NCI-H1092 treated with DMSO at 0.1 percent for 48 hours (cell line): ENCODE data around the gene ANKRD44.

Experiments
- DNase-seq: peaks from one replicate; lab custom pipeline; 2025; lab: John Stamatoyannopoulos, UW

The ANKRD44 gene

DNA sequence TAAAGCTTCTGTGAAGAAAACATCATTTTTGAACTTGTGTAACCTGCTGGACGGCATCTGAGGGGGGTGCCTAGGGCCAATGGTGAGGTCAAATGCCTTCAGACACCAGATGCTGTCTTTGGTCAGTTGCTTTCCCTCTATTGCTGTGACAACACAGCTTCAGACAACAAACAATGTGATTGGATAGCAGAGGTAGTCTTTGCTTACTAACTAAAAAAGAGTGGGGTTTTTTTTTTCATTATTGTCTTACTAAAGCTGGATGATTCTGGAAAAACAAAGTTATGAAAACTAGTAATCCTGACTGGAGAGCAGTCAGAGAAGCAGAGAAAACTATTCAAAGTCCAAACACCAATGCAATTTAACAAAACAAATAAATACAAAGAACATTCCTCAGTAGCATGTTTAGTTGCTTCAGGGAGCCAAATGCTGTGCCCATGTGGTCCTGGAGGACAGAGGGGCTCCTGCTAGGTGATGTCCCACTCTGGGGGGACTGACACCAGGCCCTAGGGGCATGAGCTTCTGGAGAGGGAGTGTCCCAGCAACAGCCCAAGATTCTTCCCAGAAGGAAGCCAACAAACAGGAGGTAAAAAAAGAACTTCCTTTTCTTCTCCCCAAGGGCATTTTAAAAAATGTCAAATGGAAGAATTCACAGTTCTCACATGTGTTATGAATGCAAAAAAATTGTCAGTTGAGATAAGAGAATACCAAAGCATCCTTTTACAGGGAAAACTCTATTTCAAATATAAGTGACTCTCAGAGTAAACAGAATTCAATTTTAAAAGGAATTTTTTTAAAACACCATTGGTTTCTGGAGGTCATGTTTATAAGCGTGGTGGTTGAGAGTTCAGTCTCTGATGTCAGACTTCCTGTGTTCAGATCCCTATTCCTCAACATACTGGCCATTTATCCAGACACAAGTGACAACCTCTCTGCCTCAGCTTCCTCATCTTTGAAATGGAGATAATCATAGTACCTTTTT, 203.0 kb downstream of the ANKRD44 start:
- no peak for DNase-seq

- no peak for DNase-seq
Measured at GRCh38 chr2:197103363-197103762, 207.2 kb downstream of the ANKRD44 start.

- DNase-seq: no peak
Measured at GRCh38 chr2:197102231-197102630, 208.3 kb downstream of the ANKRD44 start.

DNA sequence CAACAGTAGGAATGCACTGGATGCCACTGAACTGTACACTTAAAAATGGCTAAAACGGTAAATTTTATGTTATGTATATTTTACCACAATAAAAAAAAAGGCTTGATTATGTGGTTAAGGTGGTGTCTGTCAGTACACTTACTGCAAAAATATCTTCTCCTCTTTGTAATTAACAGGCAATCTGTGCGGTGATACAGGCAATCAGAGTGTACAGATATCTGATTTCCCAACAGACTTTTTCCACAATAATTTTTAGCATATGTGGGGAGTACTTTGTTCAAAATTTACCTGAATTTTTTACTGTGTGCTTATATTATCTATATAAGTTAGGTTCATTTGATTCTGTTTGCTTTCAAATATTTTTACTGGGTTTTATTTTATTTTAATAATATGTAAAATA, 209.1 kb downstream of the ANKRD44 start:
- no peak for DNase-seq

- no peak for DNase-seq
Measured at GRCh38 chr2:197097578-197098366, 212.8 kb downstream of the ANKRD44 start.

- DNase-seq: no peak
Measured at GRCh38 chr2:197096649-197097048, 213.9 kb downstream of the ANKRD44 start.

GRCh38 chr2:197092431-197092830, 218.1 kb downstream of the ANKRD44 start:
- peak; percentile 13 for DNase-seq

- DNase-seq: no peak
Measured at GRCh38 chr2:197090742-197091367, 219.7 kb downstream of the ANKRD44 start.

- DNase-seq: no peak
Measured at GRCh38 chr2:197089655-197090054, 220.9 kb downstream of the ANKRD44 start.

- no peak for DNase-seq
Measured at GRCh38 chr2:197088694-197089093, 221.9 kb downstream of the ANKRD44 start.

DNA sequence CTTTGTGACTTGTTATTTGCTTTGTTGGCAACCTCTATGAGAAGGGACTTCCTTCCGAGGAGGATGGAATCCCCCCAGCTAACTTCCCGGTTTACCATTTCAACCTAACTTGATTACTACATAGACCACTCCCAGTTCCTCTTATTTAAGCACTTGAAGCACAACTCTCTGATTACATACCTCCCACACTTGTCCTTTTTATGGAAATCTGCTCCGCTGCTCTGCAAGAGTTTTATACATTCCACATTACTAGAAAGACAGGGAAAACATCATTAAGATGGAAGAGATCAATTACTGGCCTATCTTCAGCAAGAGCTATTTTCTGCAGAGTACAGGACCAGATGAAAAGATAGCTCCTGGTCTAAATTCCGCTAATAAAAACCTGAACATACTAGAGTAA, 224.1 kb downstream of the ANKRD44 start:
- DNase-seq: no peak

- DNase-seq: no peak
Measured at GRCh38 chr2:197085665-197086064, 224.9 kb downstream of the ANKRD44 start.

- DNase-seq: no peak
Measured at GRCh38 chr2:197081294-197081693, 229.3 kb downstream of the ANKRD44 start.

DNA sequence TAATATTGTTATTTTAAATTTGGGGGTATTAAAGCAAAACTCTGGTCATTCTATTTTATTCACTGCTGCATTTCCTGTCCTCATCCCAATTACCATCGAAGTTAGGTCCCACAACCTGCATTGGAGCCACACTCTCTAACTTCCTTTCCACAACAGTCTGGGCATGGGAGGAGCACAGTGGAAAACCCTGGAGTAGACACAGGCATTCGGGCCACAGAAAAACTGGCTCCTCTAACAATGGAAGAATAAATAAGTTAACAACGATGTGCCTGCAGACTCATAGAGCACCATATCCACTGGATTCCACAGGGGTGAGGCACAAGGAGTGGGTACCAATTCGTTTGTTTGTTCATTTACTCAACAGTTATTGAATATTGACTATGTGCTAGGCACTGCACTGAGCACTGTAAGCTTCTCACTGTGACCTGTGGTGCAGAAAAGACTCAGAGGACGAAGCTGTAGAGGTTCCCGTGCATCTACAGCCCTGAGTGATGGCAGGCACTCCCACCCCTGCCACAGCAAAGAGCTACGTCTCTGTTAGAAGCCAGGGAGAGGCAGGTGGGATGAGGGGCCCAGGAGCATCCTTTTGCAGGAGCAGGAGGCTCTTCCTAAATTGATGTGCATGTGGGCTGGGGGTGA, 229.9 kb downstream of the ANKRD44 start:
- no peak for DNase-seq

DNA sequence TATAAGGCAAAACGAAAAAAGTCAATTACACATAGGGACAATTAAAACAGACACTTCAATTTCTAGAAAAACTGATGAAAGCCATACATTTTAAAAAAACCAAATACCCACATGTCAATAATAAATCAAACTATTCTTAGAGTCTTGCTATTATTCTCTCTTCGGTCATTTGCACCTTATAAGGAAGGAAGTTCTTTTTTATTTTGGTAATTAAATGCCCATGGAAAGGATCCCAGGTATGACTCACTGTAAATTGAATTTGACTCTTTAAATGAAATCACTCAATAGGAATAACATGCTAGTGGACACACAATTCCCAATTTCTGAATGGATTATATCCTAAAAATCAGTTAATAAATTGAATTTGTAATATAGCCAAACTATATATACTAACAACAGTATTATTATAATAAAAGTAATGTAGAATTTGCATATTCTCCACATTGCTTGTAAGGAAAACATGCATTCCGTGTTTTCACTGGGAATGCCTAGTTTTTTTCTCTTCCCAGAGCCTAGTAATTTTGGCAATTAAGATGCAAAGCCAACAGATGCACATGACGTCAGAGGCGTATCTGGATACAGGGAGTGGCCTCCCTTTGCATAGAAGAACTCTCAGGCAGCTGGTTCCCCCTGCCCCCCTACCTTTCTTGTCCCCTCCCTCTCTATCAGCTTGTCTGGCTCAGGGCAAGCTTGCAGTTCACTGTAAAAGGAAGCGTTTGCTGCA, 230.6 kb downstream of the ANKRD44 start:
- DNase-seq: no peak

DNA sequence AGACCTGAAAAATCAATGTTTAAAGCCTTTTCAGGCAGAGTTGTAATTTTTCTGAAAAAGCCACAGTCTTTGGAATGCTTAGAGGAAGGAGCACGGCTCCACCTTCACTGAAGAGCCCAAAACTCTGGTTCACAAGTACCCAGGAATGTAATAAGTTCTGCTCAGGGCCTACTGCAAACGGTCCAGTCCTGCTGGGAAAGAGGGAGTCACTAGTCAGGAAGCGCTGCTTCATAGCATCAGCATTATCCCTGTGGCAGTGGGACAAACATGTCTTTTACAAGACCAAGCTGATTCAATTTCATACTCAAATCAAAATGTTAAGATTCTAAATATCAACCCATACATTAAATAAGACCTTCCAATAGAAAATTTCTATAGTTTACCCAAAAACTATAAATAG, 231.2 kb downstream of the ANKRD44 start:
- DNase-seq: no peak

- no peak for DNase-seq
Measured at GRCh38 chr2:197078535-197078934, 232.0 kb downstream of the ANKRD44 start.

DNA sequence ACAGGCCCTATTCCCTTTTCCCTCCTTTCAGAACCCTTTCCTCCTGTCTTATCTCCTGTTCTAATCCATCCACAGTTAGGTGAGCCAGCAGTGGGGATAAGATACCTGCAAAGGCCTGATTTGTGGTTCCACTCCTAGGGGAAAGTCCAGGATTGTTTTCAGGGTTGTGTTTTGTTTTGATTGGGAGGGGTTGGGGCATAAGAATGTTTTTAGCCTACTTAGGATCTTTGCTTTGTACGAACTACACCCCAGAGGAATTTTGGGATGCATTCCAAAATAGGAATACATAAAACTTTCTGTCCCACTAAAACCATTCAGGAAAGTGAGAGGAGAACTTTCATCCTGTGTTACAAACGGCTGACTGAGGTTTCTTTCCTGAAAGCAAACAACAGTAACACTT, 233.2 kb downstream of the ANKRD44 start:
- DNase-seq: no peak

- no peak for DNase-seq
Measured at GRCh38 chr2:197076652-197077051, 233.9 kb downstream of the ANKRD44 start.

GRCh38 chr2:197075754-197076337, 234.7 kb downstream of the ANKRD44 start:
- no peak for DNase-seq

- no peak for DNase-seq
Measured at GRCh38 chr2:197075281-197075680, 235.3 kb downstream of the ANKRD44 start.
